DMS114 treated with DMSO at 0.1 percent for 48 hours (cell line): ENCODE measurements around the gene KRTAP8-1.

Source experiments
- DNase-seq: peaks from one replicate; lab custom pipeline; 2025; ENCODE audit not compliant: unreplicated experiment; lab: John Stamatoyannopoulos, UW

Gene KRTAP8-1

DNA sequence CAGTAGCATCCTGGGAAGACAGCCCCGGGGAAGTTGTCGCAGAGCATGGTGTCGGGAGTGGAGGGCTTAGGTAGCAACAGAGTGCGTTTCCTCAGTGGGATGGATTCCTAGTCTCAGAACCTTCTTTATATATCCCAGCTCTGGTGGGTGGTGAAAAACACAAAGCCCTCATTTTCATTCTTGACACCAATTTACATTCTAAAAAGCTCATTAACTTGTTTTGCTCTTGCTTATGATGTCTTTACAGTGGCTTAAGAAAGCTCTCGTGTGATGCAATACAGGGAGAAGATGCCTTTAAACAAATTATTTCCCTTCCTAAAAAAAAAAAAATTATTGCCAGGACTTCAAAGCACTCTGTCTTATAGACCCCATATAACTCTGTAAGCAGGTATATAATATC lies at the start of gene KRTAP8-1:
Gene KRTAP8-1, minus strand, starts transcription at position 101 of the 400 bp plus-strand sequence. Its CDS starts 54 bp downstream, at position 47.
- no peak for DNase-seq

- DNase-seq: no peak
These were observed 34.8 kb upstream of the KRTAP8-1 start for GRCh38 chr21:30847627-30848500.

GRCh38 chr21:30842990-30843389 lies 29.9 kb upstream of the KRTAP8-1 start:
- DNase-seq: no peak

DNA sequence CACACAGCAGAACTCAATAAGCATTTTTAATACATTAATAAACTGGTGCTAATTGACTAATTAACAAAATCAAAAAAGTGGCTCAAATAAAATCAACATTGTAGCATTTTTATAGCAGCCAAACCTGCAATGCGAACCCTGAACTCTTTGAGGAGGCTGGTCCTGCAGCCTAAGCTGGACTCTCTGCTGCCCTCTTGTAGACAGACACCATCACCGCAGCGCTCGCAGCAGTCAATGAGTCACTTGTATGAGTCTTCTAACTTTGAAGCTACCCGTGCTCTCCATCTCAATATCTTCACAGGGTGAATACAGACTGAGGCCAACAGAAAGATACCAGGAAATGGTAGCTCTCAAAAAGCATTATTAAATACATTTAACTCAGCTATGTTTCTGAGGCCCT lies 26.2 kb upstream of the KRTAP8-1 start:
- peak; percentile 2 for DNase-seq

DNA sequence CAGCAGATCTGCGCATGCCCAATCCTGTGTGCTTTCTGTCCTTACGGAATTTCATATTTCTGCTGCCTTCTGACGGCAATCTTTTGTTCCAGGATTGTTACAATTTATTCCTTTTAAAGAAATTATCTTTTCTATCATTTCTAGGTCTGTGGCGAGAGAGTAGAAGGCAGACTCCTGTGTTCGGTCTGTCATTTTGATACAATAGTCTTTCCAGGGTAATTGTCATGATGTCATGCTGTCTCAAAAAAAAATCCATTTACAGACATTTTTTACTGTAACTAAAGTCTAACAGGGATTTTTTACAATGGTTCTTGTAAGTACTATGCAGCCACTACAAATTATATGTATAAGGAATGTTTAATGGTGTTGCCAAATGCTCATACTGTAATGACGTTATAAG lies 25.5 kb upstream of the KRTAP8-1 start:
- no peak for DNase-seq

DNA sequence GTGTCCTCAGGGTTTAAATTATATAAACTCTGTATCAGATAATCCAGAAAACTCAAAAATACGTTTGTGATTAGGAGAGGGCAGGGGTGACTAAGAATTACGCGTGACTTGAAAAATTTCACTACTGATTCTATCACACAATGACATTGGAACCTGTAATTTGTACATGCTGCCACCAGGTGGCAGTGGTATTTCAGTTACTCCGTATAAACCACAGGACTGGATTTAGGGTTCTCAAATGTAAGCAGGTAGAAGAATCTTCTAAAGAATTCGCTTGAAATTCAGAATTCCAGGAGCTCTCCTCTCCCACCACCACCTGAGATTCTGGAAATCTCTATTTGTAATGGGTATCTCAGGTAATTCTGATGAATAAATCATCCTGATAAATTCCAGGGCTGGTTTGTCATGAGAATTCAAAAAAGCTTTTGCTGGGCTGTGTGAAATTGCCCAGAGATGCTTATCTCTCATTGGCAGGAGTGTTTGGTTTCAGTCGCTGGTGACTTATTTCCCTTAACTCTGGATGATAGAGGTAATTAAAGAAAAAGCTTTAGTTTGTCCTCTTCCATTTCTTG lies 18.2 kb upstream of the KRTAP8-1 start:
- DNase-seq: no peak

- no peak for DNase-seq
These were observed 16.6 kb upstream of the KRTAP8-1 start, which contains the start of gene KRTAP7-1 for GRCh38 chr21:30829659-30830058. Gene KRTAP7-1 (minus strand): TSS chr21:30829759. CDS start chr21:30829698, 61 bp downstream.

DNA sequence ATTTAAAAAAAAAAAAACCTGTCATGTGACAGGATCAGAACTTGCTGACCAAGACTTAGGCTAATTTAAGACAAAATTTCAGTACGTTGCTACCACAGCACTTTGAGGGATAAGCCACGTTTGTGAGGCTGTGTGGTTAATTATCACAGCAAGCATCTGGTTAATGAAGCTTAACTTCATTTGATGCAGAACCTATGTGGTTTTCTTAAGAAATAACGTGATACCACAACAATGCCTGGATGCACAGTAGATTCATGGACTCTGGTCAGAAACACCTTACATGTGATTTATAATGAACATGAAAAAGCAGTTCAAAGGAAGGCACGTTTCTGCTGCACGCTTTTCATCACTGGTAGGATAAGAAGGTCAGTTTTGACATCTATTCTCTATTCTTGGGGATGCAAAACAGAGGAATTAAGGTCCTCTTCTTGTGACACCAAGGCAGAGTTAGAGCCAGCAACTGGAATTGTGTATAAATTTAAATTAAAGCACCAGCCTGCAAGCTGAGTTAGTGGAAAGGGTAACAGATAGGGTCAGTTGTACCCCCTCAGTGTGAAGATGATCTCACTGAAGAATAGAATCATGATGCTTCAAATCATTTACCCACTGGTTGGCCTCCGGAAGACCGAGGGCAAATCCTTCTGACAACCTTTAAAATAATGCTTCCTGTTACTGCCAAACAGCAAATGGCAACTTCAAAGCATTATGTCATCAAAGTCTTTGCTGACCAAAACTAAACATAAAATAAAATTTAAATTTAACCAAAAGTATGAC lies 6.0 kb upstream of the KRTAP8-1 start:
- no peak for DNase-seq

DNA sequence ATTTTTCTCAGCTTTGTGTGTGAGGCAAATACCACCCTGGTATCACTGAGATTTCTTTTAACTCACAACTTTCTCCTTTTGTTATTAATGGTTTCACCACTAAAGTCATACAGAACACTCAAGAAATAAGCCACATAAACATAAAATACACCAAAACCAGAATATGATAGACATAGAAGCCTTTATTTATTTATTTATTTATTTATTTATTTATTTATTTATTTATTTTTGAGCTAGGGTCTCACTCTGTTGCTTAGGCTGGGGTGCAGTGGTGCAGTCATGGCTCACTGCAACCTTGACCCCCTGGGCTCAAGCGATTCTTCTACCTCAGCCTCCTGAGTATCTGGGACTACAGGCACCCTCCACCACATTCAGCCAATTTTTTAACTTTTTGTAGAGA lies 12.5 kb downstream of the KRTAP8-1 start:
- no peak for DNase-seq

GRCh38 chr21:30793581-30794314 lies 19.3 kb downstream of the KRTAP8-1 start:
- DNase-seq: no peak

DNA sequence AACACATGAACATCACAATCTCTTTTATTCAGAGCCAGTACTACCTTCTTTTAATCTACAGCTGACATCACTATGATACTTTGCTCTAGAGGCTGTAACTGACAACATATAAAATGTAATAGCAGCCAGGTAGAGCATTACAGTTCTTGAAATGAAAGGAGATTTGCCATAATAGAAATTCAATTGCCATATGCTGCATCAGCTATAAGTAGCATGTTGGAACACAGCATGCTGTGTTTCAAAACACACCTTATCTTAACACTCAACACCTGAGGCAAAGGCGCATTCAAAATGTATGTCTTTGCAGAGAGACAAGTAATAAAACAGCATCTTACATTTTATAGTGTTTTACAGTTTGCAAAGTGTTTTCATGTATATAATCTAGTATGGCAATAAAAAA lies 33.8 kb downstream of the KRTAP8-1 start:
- no peak for DNase-seq

DNA sequence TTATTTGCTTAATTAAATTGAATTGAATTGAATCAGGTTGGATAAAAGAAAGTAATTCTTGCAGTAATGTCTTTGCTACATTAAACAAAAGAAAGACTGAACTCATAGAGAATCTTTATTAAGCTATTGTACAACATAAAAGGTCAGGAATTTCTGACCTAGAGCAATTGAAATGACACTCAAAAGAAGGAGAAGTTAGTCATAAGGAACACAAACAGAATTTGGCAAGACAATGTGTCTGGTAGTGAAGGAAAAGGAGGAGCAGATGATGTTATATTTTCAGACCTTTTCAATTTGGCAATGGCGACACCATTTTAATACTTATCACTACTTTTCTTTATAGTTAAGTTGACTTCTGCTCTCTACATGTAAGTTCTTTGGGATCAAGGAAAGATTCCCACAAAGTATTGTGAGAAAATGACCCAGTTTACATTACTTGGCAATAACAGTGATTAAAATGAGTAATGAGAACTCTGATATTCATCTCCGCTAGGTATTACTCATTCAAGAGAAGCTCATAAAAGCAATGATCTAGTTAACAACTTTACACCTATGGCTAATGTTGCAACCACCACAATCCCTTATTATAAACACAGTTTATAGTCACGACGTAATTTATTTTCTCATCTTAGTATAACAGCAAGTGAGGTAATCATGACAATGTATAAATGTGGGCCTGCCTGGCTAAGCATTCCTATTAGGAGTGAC lies 43.2 kb downstream of the KRTAP8-1 start:
- DNase-seq: no peak
